Measurements from ENCODE around the gene ANGEL2. TPM values are rescaled to one million over a fixed set of nuclear protein-coding genes. Genes with fewer than 3 reads are reported as not detected.
"Not testable (repeated sequence)": the region's sequence is repeated elsewhere in the genome, so short reads cannot be mapped to it uniquely, and the experiment has no call there.

ANGEL2 gene
- polyA plus RNA-seq, 4 donors = 5.7 to 32.2 (median 9.9) TPM

DNA sequence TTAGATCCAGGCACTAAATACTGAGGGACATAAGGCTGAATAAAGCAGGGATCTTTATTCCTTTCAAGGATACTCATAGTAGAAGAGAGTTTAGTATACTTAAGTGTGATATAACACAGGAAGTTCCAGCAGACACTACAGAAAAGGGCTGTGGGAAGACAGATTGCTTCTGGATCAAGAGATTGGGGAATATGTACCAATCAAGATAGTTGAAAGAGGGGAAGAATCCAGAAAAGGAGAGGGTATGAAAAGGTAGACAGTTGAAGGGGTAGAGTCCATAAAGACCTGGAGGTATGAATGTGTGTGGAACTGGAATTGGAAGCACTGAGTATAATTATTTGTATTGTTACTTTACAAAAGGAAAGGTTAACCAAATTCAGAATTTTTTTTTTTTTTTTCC lies 37.8 kb upstream of the ANGEL2 start:
- no peaks in the 10 kb centered on the region for H3K9me3 ChIP-seq (ENCODE audit: control insufficient read depth in 2 of 2, insufficient read depth in 1 of 2, low read depth in 1 of 2, low read length in 1 of 2)
- DNase-seq = no peak
- no peak for FAIRE-seq
- no peaks in the 10 kb centered on the region for H3K36me3 ChIP-seq (ENCODE audit: control insufficient read depth in 3 of 3, insufficient read depth in 2 of 3, low read depth in 1 of 3, low read length in 3 of 3)
- peaks cover 2 to 7% (median 6%) of the 10 kb centered on the region in 3 donors for H3K4me1 ChIP-seq (ENCODE audit: control insufficient read depth in 3 of 3, insufficient read depth in 2 of 3, low read depth in 1 of 3, low read length in 2 of 3)
- H3K27me3 ChIP-seq (ENCODE audit: control insufficient read depth in 3 of 3, insufficient read depth in 3 of 3, low read length in 3 of 3) = no peaks in the 10 kb centered on the region
- H3K27ac ChIP-seq (ENCODE audit: low read depth in 1 of 3, low read length in 2 of 3) = no peak overlapping the region
- H3K4me3 ChIP-seq (ENCODE audit: low read depth in 1 of 3, low read length in 3 of 3) = no peak overlapping the region

- WGBS, 3 donors = 10 to 16% (median 12%) methylated on average over 2 of the region's 2 CpGs
- Histone ChIP-seq H3K36me3 (ENCODE audit: control insufficient read depth in 3 of 3, insufficient read depth in 2 of 3, low read depth in 1 of 3, low read length in 3 of 3) (no peaks in the 10 kb centered on the region), H3K27me3 (ENCODE audit: control insufficient read depth in 3 of 3, insufficient read depth in 3 of 3, low read length in 3 of 3) (no peaks in the 10 kb centered on the region), H3K27ac (ENCODE audit: low read depth in 1 of 3, low read length in 2 of 3) (peak overlapping the region in 1 of 3 donors; percentile 10), H3K4me3 (ENCODE audit: low read depth in 1 of 3, low read length in 3 of 3) (peak overlapping the region; percentile 69 to 85 (median 82)), H3K9me3 (ENCODE audit: control insufficient read depth in 2 of 2, insufficient read depth in 1 of 2, low read depth in 1 of 2, low read length in 1 of 2) (no peaks in the 10 kb centered on the region), H3K4me1 (ENCODE audit: control insufficient read depth in 3 of 3, insufficient read depth in 2 of 3, low read depth in 1 of 3, low read length in 2 of 3) (peaks cover 2 to 7% (median 6%) of the 10 kb centered on the region in 3 donors)
- FAIRE-seq (no peak), DNase-seq (no peak)
Observed at GRCh38 chr1:213051881-213052202, 36.2 kb upstream of the ANGEL2 start.

GRCh38 chr1:213051127-213051880 lies 35.6 kb upstream of the ANGEL2 start, which contains the start of gene RPS6KC1:
Gene RPS6KC1 (plus strand): TSS chr1:213051241. CDS start chr1:213051405, 164 bp downstream.
- peak within 1 kb of the TSS; percentile 69 to 85 (median 82) for H3K4me3 ChIP-seq (ENCODE audit: low read depth in 1 of 3, low read length in 3 of 3)
- H3K36me3 ChIP-seq (ENCODE audit: control insufficient read depth in 3 of 3, insufficient read depth in 2 of 3, low read depth in 1 of 3, low read length in 3 of 3) = no peaks in the 10 kb centered on the region
- H3K27ac ChIP-seq (ENCODE audit: low read depth in 1 of 3, low read length in 2 of 3) = peak within 1 kb of the TSS; percentile 81 to 85 (median 84)
- no peak for FAIRE-seq
- no peaks in the 10 kb centered on the region for H3K27me3 ChIP-seq (ENCODE audit: control insufficient read depth in 3 of 3, insufficient read depth in 3 of 3, low read length in 3 of 3)
- H3K9me3 ChIP-seq (ENCODE audit: control insufficient read depth in 2 of 2, insufficient read depth in 1 of 2, low read depth in 1 of 2, low read length in 1 of 2) = no peaks in the 10 kb centered on the region
- H3K4me1 ChIP-seq (ENCODE audit: control insufficient read depth in 3 of 3, insufficient read depth in 2 of 3, low read depth in 1 of 3, low read length in 2 of 3) = peaks cover 2 to 7% (median 6%) of the 10 kb centered on the region in 3 donors
- WGBS, 3 donors = 0 to 1% (median 1%) methylated on average over 40 to 42 of the region's 42 CpGs
- peak; percentile 87 to 93 for DNase-seq

DNA sequence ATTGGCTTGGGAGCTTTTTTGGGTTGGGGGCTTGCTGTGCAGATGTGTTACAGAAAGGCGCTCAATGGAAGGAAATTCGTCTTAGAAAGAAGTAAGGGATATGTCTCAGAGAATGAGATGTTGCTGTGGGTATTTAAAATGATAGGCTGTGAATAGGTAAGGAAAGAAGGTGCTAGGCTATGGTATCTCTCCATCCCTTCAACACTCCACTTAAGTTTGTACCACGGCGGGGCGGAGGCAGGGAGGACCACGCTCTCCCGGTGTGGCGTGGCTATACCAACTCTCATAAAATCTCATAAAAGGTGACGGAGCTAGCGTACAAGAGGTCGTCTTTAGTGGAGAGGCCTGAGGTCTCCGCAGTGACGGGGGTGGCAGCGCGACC lies 35.1 kb upstream of the ANGEL2 start:
- Histone ChIP-seq H3K4me1 (ENCODE audit: control insufficient read depth in 3 of 3, insufficient read depth in 2 of 3, low read depth in 1 of 3, low read length in 2 of 3) (peaks cover 2 to 8% (median 6%) of the 10 kb centered on the region in 3 donors), H3K36me3 (ENCODE audit: control insufficient read depth in 3 of 3, insufficient read depth in 2 of 3, low read depth in 1 of 3, low read length in 3 of 3) (no peaks in the 10 kb centered on the region), H3K9me3 (ENCODE audit: control insufficient read depth in 2 of 2, insufficient read depth in 1 of 2, low read depth in 1 of 2, low read length in 1 of 2) (no peaks in the 10 kb centered on the region), H3K4me3 (ENCODE audit: low read depth in 1 of 3, low read length in 3 of 3) (peak overlapping the region; percentile 69 to 85 (median 82)), H3K27ac (ENCODE audit: low read depth in 1 of 3, low read length in 2 of 3) (peak overlapping the region; percentile 81 to 85 (median 84)), H3K27me3 (ENCODE audit: control insufficient read depth in 3 of 3, insufficient read depth in 3 of 3, low read length in 3 of 3) (no peaks in the 10 kb centered on the region)
- 11 to 20% (median 17%) methylated on average over 15 of the region's 15 CpGs for WGBS, 3 donors
- FAIRE-seq (no peak), DNase-seq (no peak)

DNA sequence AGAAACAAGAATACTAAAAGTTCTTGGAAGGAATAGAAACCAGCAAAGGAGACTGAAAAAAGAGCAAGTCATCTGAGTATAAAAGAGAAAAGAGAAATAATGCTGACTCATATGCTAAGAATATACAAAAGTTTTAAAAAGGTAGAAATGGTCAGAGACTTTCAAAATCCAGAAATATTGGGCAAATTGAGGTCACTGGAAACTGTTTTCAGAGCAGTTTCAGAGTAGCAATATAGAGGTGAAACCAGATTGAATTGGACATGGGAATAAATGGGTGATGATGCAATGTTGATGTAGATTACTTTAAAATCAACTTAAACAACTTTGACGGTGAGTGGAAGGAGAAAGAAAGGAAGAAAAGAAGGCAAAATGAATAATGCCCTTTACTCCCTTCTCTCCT lies 33.6 kb upstream of the ANGEL2 start:
- peaks cover 2 to 12% (median 6%) of the 10 kb centered on the region in 3 donors for H3K4me1 ChIP-seq (ENCODE audit: control insufficient read depth in 3 of 3, insufficient read depth in 2 of 3, low read depth in 1 of 3, low read length in 2 of 3)
- H3K4me3 ChIP-seq (ENCODE audit: low read depth in 1 of 3, low read length in 3 of 3) = no peak overlapping the region
- no peak overlapping the region for H3K27ac ChIP-seq (ENCODE audit: low read depth in 1 of 3, low read length in 2 of 3)
- FAIRE-seq = no peak
- no peak for DNase-seq
- H3K36me3 ChIP-seq (ENCODE audit: control insufficient read depth in 3 of 3, insufficient read depth in 2 of 3, low read depth in 1 of 3, low read length in 3 of 3) = no peaks in the 10 kb centered on the region
- no peaks in the 10 kb centered on the region for H3K9me3 ChIP-seq (ENCODE audit: control insufficient read depth in 2 of 2, insufficient read depth in 1 of 2, low read depth in 1 of 2, low read length in 1 of 2)
- H3K27me3 ChIP-seq (ENCODE audit: control insufficient read depth in 3 of 3, insufficient read depth in 3 of 3, low read length in 3 of 3) = no peaks in the 10 kb centered on the region
- WGBS, 3 donors = 83 to 94% (median 94%) methylated on average over 1 of the region's 1 CpG

- not testable (repeated sequence) for H3K27ac ChIP-seq (ENCODE audit: low read depth in 1 of 3, low read length in 2 of 3); H3K4me1 ChIP-seq (ENCODE audit: control insufficient read depth in 3 of 3, insufficient read depth in 2 of 3, low read depth in 1 of 3, low read length in 2 of 3); H3K27me3 ChIP-seq (ENCODE audit: control insufficient read depth in 3 of 3, insufficient read depth in 3 of 3, low read length in 3 of 3); H3K36me3 ChIP-seq (ENCODE audit: control insufficient read depth in 3 of 3, insufficient read depth in 2 of 3, low read depth in 1 of 3, low read length in 3 of 3); FAIRE-seq; H3K9me3 ChIP-seq (ENCODE audit: control insufficient read depth in 2 of 2, insufficient read depth in 1 of 2, low read depth in 1 of 2, low read length in 1 of 2); H3K4me3 ChIP-seq (ENCODE audit: low read depth in 1 of 3, low read length in 3 of 3)
- peak in 1 of 2 donors; percentile 28 for DNase-seq
- WGBS, 3 donors = 70 to 83% (median 72%) methylated on average over 13 of the region's 13 CpGs
Observed at GRCh38 chr1:213045321-213046226, 29.9 kb upstream of the ANGEL2 start.

DNA sequence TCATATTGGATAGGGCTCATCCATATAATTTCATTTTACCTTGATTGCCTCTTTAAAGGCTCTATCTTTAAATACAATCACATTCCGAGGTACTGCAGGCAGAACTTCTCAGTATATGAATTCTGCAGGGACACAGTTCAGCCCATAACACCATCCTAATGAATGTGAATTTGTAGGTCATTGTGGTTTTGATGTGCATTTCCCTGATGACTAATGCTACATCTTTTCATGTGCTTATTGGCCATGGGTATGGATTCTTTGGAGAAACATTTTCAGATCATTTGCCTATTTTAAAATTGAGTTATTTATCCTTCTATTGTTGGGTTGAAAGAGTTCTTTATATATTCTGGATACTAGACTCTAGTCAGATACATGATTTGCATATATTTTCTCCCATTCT lies 25.8 kb upstream of the ANGEL2 start:
- no peak for FAIRE-seq
- Histone ChIP-seq H3K27ac (ENCODE audit: low read depth in 1 of 3, low read length in 2 of 3) (no peak overlapping the region), H3K36me3 (ENCODE audit: control insufficient read depth in 3 of 3, insufficient read depth in 2 of 3, low read depth in 1 of 3, low read length in 3 of 3) (no peaks in the 10 kb centered on the region), H3K4me1 (ENCODE audit: control insufficient read depth in 3 of 3, insufficient read depth in 2 of 3, low read depth in 1 of 3, low read length in 2 of 3) (peaks cover 0 to 5% (median 0%) of the 10 kb centered on the region in 3 donors), H3K9me3 (ENCODE audit: control insufficient read depth in 2 of 2, insufficient read depth in 1 of 2, low read depth in 1 of 2, low read length in 1 of 2) (no peaks in the 10 kb centered on the region), H3K27me3 (ENCODE audit: control insufficient read depth in 3 of 3, insufficient read depth in 3 of 3, low read length in 3 of 3) (peaks cover 0 to 1% (median 0%) of the 10 kb centered on the region in 3 donors), H3K4me3 (ENCODE audit: low read depth in 1 of 3, low read length in 3 of 3) (no peak overlapping the region)
- 64 to 78% (median 72%) methylated on average over 1 of the region's 1 CpG for WGBS, 3 donors
- no peak for DNase-seq

GRCh38 chr1:213035573-213035972 lies 19.9 kb upstream of the ANGEL2 start:
- WGBS, 3 donors = 76 to 84% (median 81%) methylated on average over 2 of the region's 2 CpGs
- Histone ChIP-seq H3K4me1 (ENCODE audit: control insufficient read depth in 3 of 3, insufficient read depth in 2 of 3, low read depth in 1 of 3, low read length in 2 of 3) (no peaks in the 10 kb centered on the region), H3K27me3 (ENCODE audit: control insufficient read depth in 3 of 3, insufficient read depth in 3 of 3, low read length in 3 of 3) (peaks cover 0 to 8% (median 2%) of the 10 kb centered on the region in 3 donors), H3K36me3 (ENCODE audit: control insufficient read depth in 3 of 3, insufficient read depth in 2 of 3, low read depth in 1 of 3, low read length in 3 of 3) (no peaks in the 10 kb centered on the region), H3K27ac (ENCODE audit: low read depth in 1 of 3, low read length in 2 of 3) (no peak overlapping the region), H3K9me3 (ENCODE audit: control insufficient read depth in 2 of 2, insufficient read depth in 1 of 2, low read depth in 1 of 2, low read length in 1 of 2) (no peaks in the 10 kb centered on the region), H3K4me3 (ENCODE audit: low read depth in 1 of 3, low read length in 3 of 3) (no peak overlapping the region)
- FAIRE-seq = no peak
- no peak for DNase-seq
